Right atrium auricular region (tissue), 2 donors: ENCODE results near the gene TAF10. TPM values are rescaled to one million over a fixed set of nuclear protein-coding genes. Genes with fewer than 3 reads are reported as not detected.
A peak's percentile ranks its signal among the peaks of the same experiment; 100 is the strongest.

Experiments used
- DNase-seq: peaks from one replicate; pipeline ENCODE4 v3.0.0-alpha.2; 2019; ENCODE audit warnings: low spot score
- H3K27ac ChIP-seq, 2 donors: fragments of 200-600 bp; sonication (generic); 1 replicate in 1 of 2; 2 replicates in 1 of 2; pipeline ENCODE4 v1.5.1; 2016 to 2019
- H3K27me3 ChIP-seq, 2 donors: fragments of 200-600 bp; sonication (generic); one replicate each; pipeline versions ENCODE4 v1.5.1 to v1.6.0; 2017 to 2019
- H3K36me3 ChIP-seq: fragments of 200-600 bp; sonication (generic); one replicate; pipeline ENCODE4 v1.5.1; 2016
- H3K4me1 ChIP-seq, 2 donors: fragments of 200-600 bp; sonication (generic); one replicate each; pipeline versions ENCODE4 v1.5.1 to v1.6.0; 2017 to 2019
- H3K4me3 ChIP-seq, 2 donors: fragments of 200-600 bp; sonication (generic); 1 replicate in 1 of 2; 2 replicates in 1 of 2; pipeline ENCODE4 v1.5.1; 2017 to 2019; ENCODE audit warnings: mild to moderate bottlenecking in 1 of 2, moderate library complexity in 1 of 2
- H3K9me3 ChIP-seq, 2 donors: fragments of 200-600 bp; sonication (generic); one replicate each; pipeline ENCODE4 v1.5.1; 2019
- total RNA-seq, 2 donors: library from RNA; depleted of rRNA; stranded (reverse); fragments of >200 nt; gene quantifications; one replicate each; pipeline ENCODE4 v1.1.0, GENCODE V29; 2016
- TF ChIP-seq, protein P1 (sequence below), 2 donors: fragments of 200-600 bp; sonication (generic); IDR thresholded peaks; one replicate each; pipeline ENCODE4 v1.5.1; 2019; ENCODE audit warnings: antibody characterized with exemption in 2 of 2

Gene TAF10
- total RNA-seq, 2 donors from 2014 or later = 26.6 to 54.0 TPM

DNA sequence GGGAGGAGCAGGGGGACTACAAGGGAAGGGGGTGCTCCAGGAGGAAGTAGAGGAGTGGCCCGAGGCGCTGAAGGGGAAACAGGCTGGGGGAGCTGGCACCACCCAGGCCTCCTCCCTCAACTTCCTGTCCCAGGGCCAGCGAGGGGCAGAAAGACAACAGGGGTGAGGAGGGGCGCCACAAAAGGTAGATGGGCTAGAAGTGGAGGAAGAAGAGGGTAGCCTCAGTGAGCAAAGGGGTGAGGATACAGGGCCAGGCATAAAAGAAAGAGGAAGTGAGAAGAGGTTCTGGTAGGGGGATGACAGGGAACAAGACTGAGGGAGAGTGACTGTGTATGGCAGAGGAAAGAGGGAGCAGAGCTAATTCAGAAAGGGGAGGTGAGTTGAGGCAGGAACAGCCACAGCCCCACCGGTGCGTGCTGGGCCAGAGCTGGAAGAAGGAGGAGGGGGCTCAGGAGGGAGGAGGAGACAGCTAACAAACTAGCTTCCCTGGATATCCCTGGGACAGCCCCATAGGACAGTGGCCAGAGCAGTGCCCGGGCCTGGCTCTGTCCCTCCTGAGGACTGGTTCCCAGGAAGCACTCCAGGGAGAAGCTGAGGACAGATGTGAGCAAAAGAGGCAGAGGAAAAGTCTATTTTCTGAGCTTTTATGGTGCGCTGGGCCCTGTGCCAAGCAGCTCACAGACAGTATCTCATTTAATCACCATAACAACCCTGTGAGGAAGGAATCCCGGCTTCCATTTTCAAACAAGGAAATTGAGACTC is 35.1 kb upstream of the TAF10 start:
- no peaks in the 10 kb centered on the region for H3K9me3 ChIP-seq
- H3K4me1 ChIP-seq = peaks cover 0 to 37% of the 10 kb centered on the region in 2 donors
- TF ChIP-seq, protein P1, sequence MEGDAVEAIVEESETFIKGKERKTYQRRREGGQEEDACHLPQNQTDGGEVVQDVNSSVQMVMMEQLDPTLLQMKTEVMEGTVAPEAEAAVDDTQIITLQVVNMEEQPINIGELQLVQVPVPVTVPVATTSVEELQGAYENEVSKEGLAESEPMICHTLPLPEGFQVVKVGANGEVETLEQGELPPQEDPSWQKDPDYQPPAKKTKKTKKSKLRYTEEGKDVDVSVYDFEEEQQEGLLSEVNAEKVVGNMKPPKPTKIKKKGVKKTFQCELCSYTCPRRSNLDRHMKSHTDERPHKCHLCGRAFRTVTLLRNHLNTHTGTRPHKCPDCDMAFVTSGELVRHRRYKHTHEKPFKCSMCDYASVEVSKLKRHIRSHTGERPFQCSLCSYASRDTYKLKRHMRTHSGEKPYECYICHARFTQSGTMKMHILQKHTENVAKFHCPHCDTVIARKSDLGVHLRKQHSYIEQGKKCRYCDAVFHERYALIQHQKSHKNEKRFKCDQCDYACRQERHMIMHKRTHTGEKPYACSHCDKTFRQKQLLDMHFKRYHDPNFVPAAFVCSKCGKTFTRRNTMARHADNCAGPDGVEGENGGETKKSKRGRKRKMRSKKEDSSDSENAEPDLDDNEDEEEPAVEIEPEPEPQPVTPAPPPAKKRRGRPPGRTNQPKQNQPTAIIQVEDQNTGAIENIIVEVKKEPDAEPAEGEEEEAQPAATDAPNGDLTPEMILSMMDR (IDR thresholded peaks at IDR 0.05) = no peak
- no peaks in the 10 kb centered on the region for H3K36me3 ChIP-seq
- H3K27me3 ChIP-seq = no peaks in the 10 kb centered on the region
- H3K4me3 ChIP-seq = no peak overlapping the region
- H3K27ac ChIP-seq = peak overlapping the region; percentile 76 to 80
- peak; percentile 61 for DNase-seq

DNA sequence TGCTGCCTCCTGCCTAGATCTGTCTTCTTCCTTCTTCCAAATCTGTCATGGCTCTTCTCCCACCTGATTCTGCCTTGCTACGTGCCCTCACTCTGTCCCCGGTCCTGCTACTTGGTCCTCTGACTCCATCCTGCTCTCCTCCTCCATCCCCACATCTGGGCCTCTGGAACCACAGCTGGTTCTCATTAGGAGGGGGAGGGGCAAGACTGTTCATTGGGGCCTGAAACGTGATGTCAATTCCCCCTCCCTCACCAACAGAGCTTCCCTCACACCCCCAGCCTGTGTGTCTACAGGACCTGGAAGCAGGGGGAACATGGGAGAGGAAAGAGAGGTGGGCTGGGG is 34.5 kb upstream of the TAF10 start:
- H3K27ac ChIP-seq = peak overlapping the region; percentile 76 to 80
- H3K4me3 ChIP-seq = peak overlapping the region in 1 of 2 donors; percentile 3
- no peaks in the 10 kb centered on the region for H3K36me3 ChIP-seq
- H3K9me3 ChIP-seq = no peaks in the 10 kb centered on the region
- DNase-seq = peak; percentile 60
- H3K27me3 ChIP-seq = no peaks in the 10 kb centered on the region
- peaks cover 0 to 37% of the 10 kb centered on the region in 2 donors for H3K4me1 ChIP-seq
- TF ChIP-seq, protein P1 (IDR thresholded peaks at IDR 0.05) = no peak

DNA sequence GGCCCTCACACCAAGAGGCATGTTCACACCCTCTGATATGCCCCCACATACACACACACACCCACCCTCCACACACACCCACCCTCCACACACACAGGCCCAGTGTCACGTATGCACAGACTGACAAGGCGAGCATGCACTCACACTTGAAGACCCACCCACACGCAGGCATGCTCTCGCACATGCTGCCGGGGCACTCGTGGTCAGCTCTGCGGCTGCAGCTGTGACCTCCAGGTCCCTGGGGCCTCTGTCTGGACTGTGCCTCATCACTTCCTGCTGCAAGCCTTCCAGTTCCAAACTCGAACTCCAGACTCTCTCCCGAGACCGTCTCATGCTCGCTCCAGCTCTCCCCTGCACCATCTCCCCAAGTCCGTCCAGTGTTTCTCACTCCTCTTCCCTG is 34.1 kb upstream of the TAF10 start:
- TF ChIP-seq, protein P1 (IDR thresholded peaks at IDR 0.05) = no peak
- Histone ChIP-seq H3K4me1 (peaks cover 0 to 37% of the 10 kb centered on the region in 2 donors), H3K27me3 (no peaks in the 10 kb centered on the region), H3K4me3 (peak overlapping the region in 1 of 2 donors; percentile 3), H3K27ac (peak overlapping the region; percentile 76 to 80), H3K36me3 (peaks cover 3% of the 10 kb centered on the region), H3K9me3 (no peaks in the 10 kb centered on the region)
- peak; percentile 71 for DNase-seq

DNA sequence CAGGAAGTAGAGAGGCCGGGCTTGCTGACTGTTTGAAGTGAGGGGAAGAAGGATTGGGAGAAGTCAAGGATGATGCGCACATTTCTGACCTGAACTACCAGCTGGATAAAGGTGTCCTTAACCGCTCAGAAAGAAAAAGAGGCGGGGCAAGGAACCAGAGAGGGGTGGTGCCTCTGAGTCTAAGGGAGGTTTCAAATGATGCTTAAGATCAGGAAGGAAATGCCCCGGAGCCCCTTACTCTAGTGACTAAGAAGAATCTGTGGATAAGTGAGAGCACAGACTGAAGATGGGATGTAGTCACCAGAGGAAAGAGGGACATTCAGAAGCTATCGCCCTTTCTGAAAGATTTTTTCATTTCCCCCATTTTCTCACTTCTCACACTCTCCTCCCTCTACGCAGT is 30.9 kb upstream of the TAF10 start:
- no peak for DNase-seq

DNA sequence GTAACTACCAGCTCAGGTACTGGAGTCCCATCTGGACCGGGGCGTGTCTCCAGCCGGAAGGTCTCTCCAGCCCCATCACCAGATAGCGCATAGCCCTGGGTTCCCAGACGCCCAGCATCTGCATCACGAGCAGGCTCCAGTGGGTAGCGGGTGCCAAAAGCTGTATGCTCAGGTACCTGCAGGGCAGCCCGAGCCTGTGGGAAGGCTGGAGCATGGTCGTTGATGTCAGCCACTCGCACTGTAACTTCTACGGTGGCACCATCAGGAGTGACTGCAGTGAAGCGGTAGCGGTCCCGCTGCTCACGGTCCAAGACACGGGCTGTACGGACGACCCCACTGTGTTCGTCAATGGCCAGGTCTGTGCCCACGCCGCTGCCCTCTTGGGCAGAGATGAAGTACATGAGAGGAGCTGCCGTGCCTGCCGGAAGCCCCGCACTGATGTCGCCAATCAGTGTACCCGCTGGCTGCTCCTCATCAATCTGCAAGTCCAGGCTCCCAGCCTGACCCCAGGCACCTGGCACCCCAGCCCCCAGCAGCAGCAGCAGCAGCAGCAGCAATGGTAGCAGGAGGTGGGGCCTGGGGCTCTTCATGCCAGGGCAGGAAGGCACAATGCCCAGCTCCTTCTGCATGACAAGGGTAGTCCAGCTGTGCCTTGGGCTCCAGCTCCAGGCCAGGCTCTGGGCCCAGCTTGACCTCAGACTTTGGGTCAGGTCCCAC is 29.1 kb upstream of the TAF10 start:
- Histone ChIP-seq H3K9me3 (no peaks in the 10 kb centered on the region), H3K36me3 (peaks cover 17% of the 10 kb centered on the region), H3K4me1 (peaks cover 0 to 44% of the 10 kb centered on the region in 2 donors), H3K4me3 (no peak overlapping the region), H3K27ac (no peak overlapping the region), H3K27me3 (no peaks in the 10 kb centered on the region)
- TF ChIP-seq, protein P1 (IDR thresholded peaks at IDR 0.05) = no peak
- DNase-seq = no peak

More for the DNA sequence above, 30.9 kb upstream of the TAF10 start:
- no peak overlapping the region for H3K4me3 ChIP-seq
- H3K36me3 ChIP-seq = peaks cover 17% of the 10 kb centered on the region
- no peak overlapping the region for H3K27ac ChIP-seq
- peaks cover 0 to 44% of the 10 kb centered on the region in 2 donors for H3K4me1 ChIP-seq
- TF ChIP-seq, protein P1 (IDR thresholded peaks at IDR 0.05) = no peak
- no peaks in the 10 kb centered on the region for H3K27me3 ChIP-seq
- no peaks in the 10 kb centered on the region for H3K9me3 ChIP-seq
